ENCODE measurements around the gene KRT16. TPM values are rescaled to one million over a fixed set of nuclear protein-coding genes. Genes with fewer than 3 reads are reported as not detected.
"Not testable (repeated sequence)": the region's sequence is repeated elsewhere in the genome, so short reads cannot be mapped to it uniquely, and the experiment has no call there.

Gene KRT16
- total RNA-seq, 1 donor from 2014 or later = not detected

- intact Hi-C loops (cut with micrococcal nuclease) = not testable (repeated sequence)
Observed at GRCh38 chr17:41584331-41584927, 28.1 kb downstream of the KRT16 start.

- intact Hi-C loops (cut with micrococcal nuclease) = no loop called here
Observed at GRCh38 chr17:41583137-41584127, 29.1 kb downstream of the KRT16 start.

- intact Hi-C loops (cut with micrococcal nuclease) = not testable (repeated sequence)
Observed at GRCh38 chr17:41582061-41582968, 30.3 kb downstream of the KRT16 start.

- intact Hi-C loops (cut with micrococcal nuclease) = no loop called here
Observed at GRCh38 chr17:41581366-41582060, 31.1 kb downstream of the KRT16 start.

GRCh38 chr17:41580687-41581365, 31.7 kb downstream of the KRT16 start:
- intact Hi-C loops (cut with micrococcal nuclease) = no loop called here

- intact Hi-C loops (cut with micrococcal nuclease) = no loop called here
Observed at GRCh38 chr17:41580244-41580575, 32.4 kb downstream of the KRT16 start.

- intact Hi-C loops (cut with micrococcal nuclease) = loop anchor here (1.0 kb wide), 4 partner anchors 30 to 88 kb away; no protein-coding TSS in a partner anchor
Observed at GRCh38 chr17:41579484-41580243, 32.9 kb downstream of the KRT16 start.

- intact Hi-C loops (cut with micrococcal nuclease) = loop anchor here (1.0 kb wide), 4 partner anchors 30 to 88 kb away; no protein-coding TSS in a partner anchor
Observed at GRCh38 chr17:41578971-41579370, 33.6 kb downstream of the KRT16 start.

- intact Hi-C loops (cut with micrococcal nuclease) = no loop called here
Observed at GRCh38 chr17:41578538-41578937, 34.0 kb downstream of the KRT16 start.

GRCh38 chr17:41576740-41577139, 35.8 kb downstream of the KRT16 start:
- intact Hi-C loops (cut with micrococcal nuclease) = not testable (repeated sequence)

- intact Hi-C loops (cut with micrococcal nuclease) = no loop called here
Observed at GRCh38 chr17:41575336-41575735, 37.2 kb downstream of the KRT16 start.

GRCh38 chr17:41571561-41572434, 40.8 kb downstream of the KRT16 start, which contains the start of gene KRT9:
Gene KRT9, minus strand, starts transcription at chr17:41572059. Its CDS starts 67 bp downstream, at chr17:41571992.
- intact Hi-C loops (cut with micrococcal nuclease) = no loop called here

GRCh38 chr17:41567317-41567716, 45.2 kb downstream of the KRT16 start:
- intact Hi-C loops (cut with micrococcal nuclease) = no loop called here

- intact Hi-C loops (cut with micrococcal nuclease) = no loop called here
Observed at GRCh38 chr17:41565338-41565737, 47.2 kb downstream of the KRT16 start.

- intact Hi-C loops (cut with micrococcal nuclease) = no loop called here
Observed at GRCh38 chr17:41563607-41564170, 48.9 kb downstream of the KRT16 start.

- intact Hi-C loops (cut with micrococcal nuclease) = no loop called here
Observed at GRCh38 chr17:41561554-41561953, 51.0 kb downstream of the KRT16 start.
